HepG2 (cell line): ENCODE measurements around the gene EGFL8. TPM values are rescaled to one million over a fixed set of nuclear protein-coding genes. Genes with fewer than 3 reads are reported as not detected.

ENCODE experiments used
- ATAC-seq: fragments of 200-7000 bp; cut with Tn5 transposase; 3 replicates; pipeline ENCODE4 v1.9.1; 2020; ENCODE audit warnings: mild to moderate bottlenecking, moderate library complexity
- BruUV-seq: library from RNA; stranded (reverse); fragments of 400-500 nt; replicated peaks from 2 replicates; lab custom pipeline; 2021; lab: Mats Ljungman, UMichigan
- CTCF ChIA-PET: fragments of 300-600 bp; formaldehyde crosslinking; extraction: SDS; loops from one replicate; lab custom pipeline; 2021; ENCODE audit warnings: low total read pairs, inconsistent platforms, low intra/inter-chr PET ratio; lab: Yijun Ruan, JAX
- POLR2A ChIA-PET: fragments of 350-600 bp; sonication (Branson Sonifier 250); formaldehyde crosslinking; loops from one replicate; lab custom pipeline; 2020; ENCODE audit warnings: antibody characterized with exemption, inconsistent platforms; lab: Yijun Ruan, JAX
- DNase-seq: peaks from one replicate; pipeline ENCODE4 v3.0.0-alpha.2; 2015; ENCODE audit warnings: low spot score
- FAIRE-seq: peaks from 3 replicates; lab custom pipeline; 2011; peaks lifted over from hg19 to GRCh38; lab: Jason Lieb, UNC
- H2AFZ ChIP-seq: one replicate; pipeline ENCODE4 v1.6.1; 2011; ENCODE audit warnings: low read length, inconsistent platforms
- H3K27ac ChIP-seq: fragments of 300-600 bp; 3 replicates; pipeline ENCODE4 v1.8.0; 2011; ENCODE audit warnings: mixed run types, mild to moderate bottlenecking, mixed read lengths, low read length, inconsistent platforms; ENCODE audit not compliant: insufficient read depth; ENCODE audit errors: extremely low read length
- H3K27me3 ChIP-seq, 2 experiments: fragments of 200-600 bp in 1 of 2; 2 replicates in 1 of 2; 3 replicates in 1 of 2; pipeline versions ENCODE4 v1.6.0 to v1.8.0; 2011; ENCODE audit warnings: low read length in 2 of 2, mild to moderate bottlenecking in 2 of 2, moderate library complexity in 2 of 2, inconsistent platforms in 1 of 2; ENCODE audit not compliant: insufficient read depth in 2 of 2, control insufficient read depth in 1 of 2
- H3K36me3 ChIP-seq, 2 experiments: fragments of 200-600 bp in 1 of 2; replicated peaks in 1 of 2; 2 replicates in 1 of 2; 3 replicates in 1 of 2; pipeline versions ENCODE4 v1.5.1 to v1.8.0; 2011; ENCODE audit warnings: low read length in 2 of 2, inconsistent platforms in 1 of 2; ENCODE audit not compliant: insufficient read depth in 2 of 2, control insufficient read depth in 1 of 2
- H3K4me1 ChIP-seq: 2 replicates; pipeline ENCODE4 v1.5.1; 2012; ENCODE audit warnings: low read length, inconsistent platforms; ENCODE audit not compliant: insufficient read depth
- H3K4me2 ChIP-seq: 2 replicates; pipeline ENCODE4 v1.6.0; 2011; ENCODE audit warnings: low read depth, low read length, inconsistent platforms
- H3K4me3 ChIP-seq, 3 experiments: fragments of 200-600 bp in 1 of 3; sonication (generic), shearing (Covaris generic) in 1 of 3; replicated peaks in 1 of 3; 2 replicates each; pipeline ENCODE4 v1.5.1; 2011 to 2016; ENCODE audit warnings: low read length in 3 of 3, inconsistent platforms in 2 of 3, low read depth in 2 of 3, mild to moderate bottlenecking in 2 of 3, control low read depth in 1 of 3, mixed read lengths in 1 of 3; ENCODE audit not compliant: insufficient read depth in 1 of 3
- H3K79me2 ChIP-seq: one replicate; pipeline ENCODE4 v1.6.1; 2011; ENCODE audit warnings: low read length, inconsistent platforms; ENCODE audit not compliant: insufficient read depth
- H3K9ac ChIP-seq: 2 replicates; pipeline ENCODE4 v1.6.0; 2011; ENCODE audit warnings: mild to moderate bottlenecking, low read depth, low read length, inconsistent platforms; ENCODE audit not compliant: insufficient read depth
- H3K9me3 ChIP-seq: 2 replicates; pipeline ENCODE4 v1.5.1; 2012; ENCODE audit warnings: mild to moderate bottlenecking, low read length
- H4K20me1 ChIP-seq: 2 replicates; pipeline ENCODE4 v1.6.0; 2011; ENCODE audit warnings: inconsistent platforms, mild to moderate bottlenecking, low read length, moderate library complexity; ENCODE audit not compliant: insufficient read depth
- IKZF1 ChIP-seq: fragments of 450-650 bp; IDR thresholded peaks from 2 replicates; pipeline ENCODE4 v1.7.1; 2016
- MIER2 ChIP-seq: IDR thresholded peaks from 2 replicates; pipeline ENCODE4 v1.6.1; 2016; ENCODE audit warnings: missing biosample characterization, missing genetic modification reagents
- PPARG ChIP-seq: conservative IDR thresholded peaks from 2 replicates; pipeline ENCODE4 v1.6.1; 2016; ENCODE audit warnings: missing biosample characterization, missing genetic modification reagents
- REL ChIP-seq: sonication (generic); formaldehyde crosslinking; conservative IDR thresholded peaks from 2 replicates; pipeline ENCODE4 v1.8.0; 2022; ENCODE audit warnings: mild to moderate bottlenecking, missing genetic modification reagents, moderate library complexity
- TFDP2 ChIP-seq: sonication (generic); formaldehyde crosslinking; IDR thresholded peaks from 2 replicates; pipeline ENCODE4 v1.4.0; 2020; ENCODE audit warnings: missing genetic modification reagents
- ZNF232 ChIP-seq: sonication (generic); formaldehyde crosslinking; IDR thresholded peaks from 2 replicates; pipeline ENCODE4 v1.4.0; 2020; ENCODE audit warnings: missing genetic modification reagents, borderline replicate concordance
- ZNF547 ChIP-seq: sonication (generic); formaldehyde crosslinking; IDR thresholded peaks from 2 replicates; pipeline ENCODE4 v1.5.1; 2020; ENCODE audit warnings: mild to moderate bottlenecking, missing genetic modification reagents
- ZNF558 ChIP-seq: sonication (generic); formaldehyde crosslinking; IDR thresholded peaks from 2 replicates; pipeline ENCODE4 v1.9.0; 2022; ENCODE audit warnings: mild to moderate bottlenecking, missing genetic modification reagents, borderline replicate concordance
- ZNF678 ChIP-seq: sonication (generic); formaldehyde crosslinking; IDR thresholded peaks from 2 replicates; pipeline ENCODE4 v1.4.0; 2020; ENCODE audit warnings: mild to moderate bottlenecking, missing genetic modification reagents
- ZNF687 ChIP-seq: sonication (generic); formaldehyde crosslinking; IDR thresholded peaks from 2 replicates; pipeline ENCODE4 v1.5.1; 2020; ENCODE audit warnings: mild to moderate bottlenecking, missing genetic modification reagents, moderate library complexity
- WGBS: methylation state at CpG from one replicate; pipeline ENCODE4 v1.1.6; 2017; ENCODE audit warnings: low lambda C conversion rate; 5-methylcytosine and 5-hydroxymethylcytosine counted together
- in situ Hi-C: cut with HindIII; loops from 2 replicates; pipeline ENCODE4 v1.10.0; 2017; ENCODE audit warnings: low pct_unique_long_range_greater_than_20kb; ENCODE audit not compliant: extremely low pct_ligation_motif_present
- intact Hi-C: fragments of 100-400 bp; cut with micrococcal nuclease; formaldehyde crosslinking; loops from one replicate; pipeline ENCODE4 v1.10.0; 2022; ENCODE audit not compliant: unreplicated experiment
- polyA plus RNA-seq, 8 experiments: library from polyadenylated mRNA; depleted of rRNA in 3 of 8; stranded (reverse) in 7 of 8; unstranded in 1 of 8; fragments of >200 nt; fragmentation: Illumina TruSeq in 4 of 8; extraction: Trizol in 4 of 8; gene quantifications; 2 replicates each; pipeline versions ENCODE4 v1.2.1 to v1.2.3, GENCODE V29; 2011 to 2016; ENCODE audit warnings: low read depth in 4 of 8, missing spikeins in 1 of 8, mixed read lengths in 1 of 8; ENCODE audit not compliant: insufficient read depth in 1 of 8
- total RNA-seq, 5 experiments: library from RNA; depleted of rRNA; stranded (reverse); fragments of >200 nt; fragmentation: Illumina TruSeq; extraction: Trizol; gene quantifications; 2 replicates each; pipeline ENCODE4 v1.2.3, GENCODE V29; 2016; ENCODE audit warnings: low read depth in 1 of 5

The EGFL8 gene
- total and polyA plus RNA-seq, 2 of the 13 experiments (the other 11 are each of a cell fraction or from before 2014, with no cell fraction given): 10.0 to 11.5 TPM

- in situ Hi-C loops: loop anchor here (5.0 kb wide), 1 partner anchor 35 kb away; the partner anchor contains the start of genes PPT2 and PRRT1
- Histone ChIP-seq H3K79me2 (no peaks in the 10 kb centered on the region), H3K4me1 (peaks cover 31% of the 10 kb centered on the region), H3K4me3 (no peak overlapping the region), H3K4me2 (no peak overlapping the region), H3K27me3 (no peaks in the 10 kb centered on the region), H3K27ac (no peak overlapping the region), H3K36me3 (peaks cover 17 to 50% of the 10 kb centered on the region in 2 experiments), H3K9me3 (no peaks in the 10 kb centered on the region), H4K20me1 (no peaks in the 10 kb centered on the region)
- ATAC-seq (no peak), FAIRE-seq (no peak)
- POLR2A ChIA-PET: interaction anchor here (1.0 to 2.1 kb wide), 3 partner anchors 11 to 69 kb away, joined by 4 to 8 read pairs (median 4); partner anchors contain the start of gene ATF6B
- 95% methylated on average over 9 of the region's 9 CpGs for WGBS
- TF ChIP-seq PPARG (CRISPR knock-in tag) (no peak), REL (no peak), ZNF558 (CRISPR knock-in tag) (no peak), ZNF232 (no peak), ZNF678 (CRISPR knock-in tag) (no peak)
- TF ChIP-seq, all 625 proteins: peak for 0
- DNase-seq: no peak
- intact Hi-C loops: loop anchor here (5.0 kb wide), 1 partner anchor 80 kb away; no protein-coding TSS in a partner anchor
- Histone ChIP-seq H2AFZ (no peak overlapping the region), H3K9ac (no peak overlapping the region)
- no TSS peak for BruUV-seq
- CTCF ChIA-PET: interaction anchor here (0.7 to 3.2 kb wide), 5 partner anchors 31 to 437 kb away, joined by 3 to 97 read pairs (median 6); partner anchors contain the start of genes LY6G5C and PPT2
Measured at GRCh38 chr6:32117461-32117860, 46.9 kb upstream of the EGFL8 start.

- peak overlapping the region; percentile 45 to 59 (median 56); a peak in 5 of 6 replicates for H3K4me3 ChIP-seq
- peak; percentile 92 for FAIRE-seq
- peak overlapping the region; percentile 87 for H3K27ac ChIP-seq
- H3K79me2 ChIP-seq: no peaks in the 10 kb centered on the region
- H3K4me2 ChIP-seq: peak overlapping the region; percentile 95
- intact Hi-C loops: loop anchor here (1.0 to 5.0 kb wide), 4 partner anchors 32 to 78 kb away; partner anchors contain the start of genes AGPAT1 and PPT2
- H3K4me1 ChIP-seq: peaks cover 24% of the 10 kb centered on the region
- peak; percentile 93 for ATAC-seq
- H3K27me3 ChIP-seq: no peaks in the 10 kb centered on the region
- H3K9me3 ChIP-seq: no peaks in the 10 kb centered on the region
- H3K9ac ChIP-seq: peak overlapping the region; percentile 67
- in situ Hi-C loops: loop anchor here (5.0 kb wide), 1 partner anchor 33 kb away; the partner anchor contains the start of genes PPT2 and PRRT1
- H4K20me1 ChIP-seq: no peaks in the 10 kb centered on the region
- H3K36me3 ChIP-seq: peaks cover 17 to 58% of the 10 kb centered on the region in 2 experiments
- POLR2A ChIA-PET: interaction anchor here (0.6 to 2.8 kb wide), 9 partner anchors 9 to 76 kb away, joined by 3 to 34 read pairs (median 4); partner anchors contain the start of genes AGPAT1, ATF6B, FKBPL and RNF5
- BruUV-seq: no TSS peak
- peak; percentile 84 for DNase-seq
- 7% methylated on average over 17 of the region's 17 CpGs for WGBS
- peak overlapping the region; percentile 68 for H2AFZ ChIP-seq
- CTCF ChIA-PET: interaction anchor here (1.2 to 3.2 kb wide), 7 partner anchors 35 to 136 kb away, joined by 3 to 97 read pairs (median 6); partner anchors contain the start of genes PPT2 and RNF5
- peak; percentile 77 for TF ChIP-seq ZNF687
- 0 out of 2 replicates have a peak, but pooled peaks have one; percentile 22 for TF ChIP-seq TFDP2
- TF ChIP-seq IKZF1: no peak
- peak; percentile 57; the same call in 1 of the 2 replicates for TF ChIP-seq ZNF547 (CRISPR knock-in tag)
- 0 out of 2 replicates have a peak, but pooled peaks have one; percentile 44 for TF ChIP-seq MIER2 (CRISPR knock-in tag)
Measured at GRCh38 chr6:32118782-32119628, 45.4 kb upstream of the EGFL8 start.
